Vagina (tissue), 2 donors: Measurements from ENCODE around the gene RNF224. TPM values are rescaled to one million over a fixed set of nuclear protein-coding genes. Genes with fewer than 3 reads are reported as not detected.

Experiments used
- DNase-seq, 2 donors: peaks; one replicate each; pipeline ENCODE4 v3.0.0-alpha.2; 2017; ENCODE audit errors: extremely low spot score in 2 of 2
- H3K27ac ChIP-seq: fragments of 200-600 bp; sonication (generic); one replicate; pipeline ENCODE4 v1.5.1; 2019
- H3K27me3 ChIP-seq: fragments of 200-600 bp; sonication (generic); one replicate; pipeline ENCODE4 v1.5.1; 2019
- H3K36me3 ChIP-seq, 2 donors: fragments of 200-600 bp; sonication (generic); one replicate each; pipeline ENCODE4 v1.5.1; 2017 to 2019
- H3K4me1 ChIP-seq: fragments of 200-600 bp; sonication (generic); one replicate; pipeline ENCODE4 v1.5.1; 2019
- H3K4me3 ChIP-seq, 2 donors: fragments of 200-600 bp; sonication (generic); 1 replicate in 1 of 2; 2 replicates in 1 of 2; pipeline ENCODE4 v1.5.1; 2016 to 2019
- H3K9me3 ChIP-seq: fragments of 200-600 bp; sonication (generic); one replicate; pipeline ENCODE4 v1.5.1; 2019
- POLR2A ChIP-seq, 2 donors: fragments of 450-650 bp; IDR thresholded peaks; one replicate each; pipeline ENCODE4 v1.6.1; 2017; ENCODE audit warnings: antibody characterized with exemption in 2 of 2, mild to moderate bottlenecking in 2 of 2, moderate library complexity in 2 of 2
- POLR2AphosphoS5 ChIP-seq, 2 donors: sonication (generic); formaldehyde crosslinking; IDR thresholded peaks; one replicate each; pipeline ENCODE4 v1.9.0; 2017; ENCODE audit warnings: antibody characterized with exemption in 2 of 2, mild to moderate bottlenecking in 2 of 2, low read depth in 1 of 2; ENCODE audit not compliant: insufficient read depth in 1 of 2
- intact Hi-C: fragments of 100-400 bp; cut with DNase I; formaldehyde crosslinking; loops from one replicate; pipeline ENCODE4 v1.15.1; 2023
- total RNA-seq: library from RNA; depleted of rRNA; stranded (reverse); fragments of >200 nt; gene quantifications from one replicate; pipeline ENCODE4 v1.2.3, GENCODE V29; 2016
- TF ChIP-seq, protein P1 (sequence below), 3 experiments: fragments of 450-650 bp in 2 of 3; fragments of 200-600 bp in 1 of 3; sonication (generic) in 1 of 3; IDR thresholded peaks; one replicate each; pipeline ENCODE4 v1.5.1; 2017 to 2019; ENCODE audit warnings: antibody characterized with exemption in 3 of 3, mild to moderate bottlenecking in 2 of 3, moderate library complexity in 2 of 3

The RNF224 gene
- total RNA-seq, 1 donor from 2014 or later, result 0.74 TPM

DNA sequence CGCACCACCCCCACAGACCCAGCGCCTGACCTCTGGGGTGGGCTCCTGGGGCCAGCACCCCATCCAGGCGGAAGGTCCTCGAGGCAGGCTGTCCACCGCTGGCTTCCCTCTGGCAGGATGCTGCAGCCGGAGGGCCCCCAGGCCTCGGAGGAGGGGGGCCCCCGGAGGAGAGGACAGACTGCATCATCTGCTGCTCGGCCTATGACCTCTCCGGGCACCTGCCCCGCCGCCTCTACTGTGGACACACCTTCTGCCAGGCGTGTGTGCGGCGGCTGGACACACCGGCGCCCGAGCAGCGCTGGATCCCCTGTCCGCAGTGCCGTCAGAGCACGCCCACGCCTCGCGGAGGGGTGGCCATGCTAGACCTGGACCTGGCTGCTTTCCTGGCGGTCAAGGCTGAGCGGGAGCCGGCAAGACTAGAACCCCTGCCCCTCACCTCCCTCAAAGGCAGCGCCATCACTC, 1.2 kb downstream of the RNF224 start:
- Histone ChIP-seq H3K27ac (no peak overlapping the region), H3K4me3 (no peak overlapping the region), H3K4me1 (peaks cover 20% of the 10 kb centered on the region), H3K27me3 (peaks cover 4% of the 10 kb centered on the region), H3K9me3 (no peaks in the 10 kb centered on the region), H3K36me3 (no peaks in the 10 kb centered on the region)
- no peak for DNase-seq
- intact Hi-C loops, result loop anchor here (5.0 kb wide), 2 partner anchors 36 to 129 kb away; no protein-coding TSS in a partner anchor
- TF ChIP-seq POLR2A (IDR thresholded peaks at IDR 0.05), result no peak
- TF ChIP-seq, protein P1, sequence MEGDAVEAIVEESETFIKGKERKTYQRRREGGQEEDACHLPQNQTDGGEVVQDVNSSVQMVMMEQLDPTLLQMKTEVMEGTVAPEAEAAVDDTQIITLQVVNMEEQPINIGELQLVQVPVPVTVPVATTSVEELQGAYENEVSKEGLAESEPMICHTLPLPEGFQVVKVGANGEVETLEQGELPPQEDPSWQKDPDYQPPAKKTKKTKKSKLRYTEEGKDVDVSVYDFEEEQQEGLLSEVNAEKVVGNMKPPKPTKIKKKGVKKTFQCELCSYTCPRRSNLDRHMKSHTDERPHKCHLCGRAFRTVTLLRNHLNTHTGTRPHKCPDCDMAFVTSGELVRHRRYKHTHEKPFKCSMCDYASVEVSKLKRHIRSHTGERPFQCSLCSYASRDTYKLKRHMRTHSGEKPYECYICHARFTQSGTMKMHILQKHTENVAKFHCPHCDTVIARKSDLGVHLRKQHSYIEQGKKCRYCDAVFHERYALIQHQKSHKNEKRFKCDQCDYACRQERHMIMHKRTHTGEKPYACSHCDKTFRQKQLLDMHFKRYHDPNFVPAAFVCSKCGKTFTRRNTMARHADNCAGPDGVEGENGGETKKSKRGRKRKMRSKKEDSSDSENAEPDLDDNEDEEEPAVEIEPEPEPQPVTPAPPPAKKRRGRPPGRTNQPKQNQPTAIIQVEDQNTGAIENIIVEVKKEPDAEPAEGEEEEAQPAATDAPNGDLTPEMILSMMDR (IDR thresholded peaks at IDR 0.05), result no peak
- no peak for TF ChIP-seq POLR2AphosphoS5 (IDR thresholded peaks at IDR 0.05; ENCODE audit: insufficient read depth in 1 of 2, low read depth in 1 of 2)

DNA sequence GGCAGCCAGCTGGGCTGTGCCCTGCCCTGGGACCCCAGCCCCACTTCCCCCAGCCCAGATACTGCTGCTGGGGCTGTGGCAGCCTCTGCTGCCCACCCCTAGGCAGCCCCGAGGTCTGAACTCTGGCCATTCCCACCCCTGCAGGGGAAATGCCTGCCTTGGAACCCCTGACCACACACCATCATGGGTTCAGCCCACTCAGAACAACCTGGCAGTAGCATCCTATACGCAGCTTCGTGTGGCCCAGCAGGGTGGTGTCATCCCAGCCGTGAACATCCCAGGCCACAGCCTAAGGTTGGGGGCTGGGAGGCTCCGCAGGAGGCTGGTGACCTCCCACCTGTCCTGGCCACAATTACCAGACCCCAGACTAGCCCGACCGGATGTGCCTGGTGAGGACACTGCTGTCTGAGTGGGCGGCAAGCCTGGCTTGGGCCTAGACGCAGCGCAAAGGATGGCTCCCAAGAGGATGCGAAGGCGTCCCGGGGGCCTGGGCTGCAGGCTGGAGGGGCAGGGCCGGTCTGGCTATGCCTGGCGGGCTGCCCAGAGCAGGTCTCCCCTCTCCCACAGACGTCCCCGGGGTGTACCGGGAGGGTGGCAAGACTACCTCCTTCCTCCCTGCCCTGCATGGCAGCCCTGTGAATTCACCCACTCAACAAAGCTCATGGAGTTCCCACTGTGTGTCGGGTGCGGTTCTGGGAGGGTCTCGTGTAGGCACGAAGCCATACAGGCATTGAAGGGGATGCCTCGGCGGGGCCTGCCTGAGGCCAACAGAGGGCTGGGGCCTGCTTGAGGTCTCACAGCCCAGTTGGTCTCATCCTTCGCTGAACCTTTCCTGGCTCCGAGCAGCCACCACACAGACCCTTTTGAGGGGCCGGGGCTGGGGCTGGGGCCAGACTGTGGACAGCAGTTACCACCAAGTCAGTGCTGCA, 1.9 kb downstream of the RNF224 start:
- peaks cover 4% of the 10 kb centered on the region for H3K27me3 ChIP-seq
- H3K4me3 ChIP-seq, result no peak overlapping the region
- TF ChIP-seq POLR2A (IDR thresholded peaks at IDR 0.05) (no peak), POLR2AphosphoS5 (IDR thresholded peaks at IDR 0.05; ENCODE audit: insufficient read depth in 1 of 2, low read depth in 1 of 2) (no peak)
- TF ChIP-seq, protein P1 (IDR thresholded peaks at IDR 0.05), result no peak
- DNase-seq, result no peak
- H3K9me3 ChIP-seq, result no peaks in the 10 kb centered on the region
- H3K27ac ChIP-seq, result no peak overlapping the region
- H3K36me3 ChIP-seq, result no peaks in the 10 kb centered on the region
- H3K4me1 ChIP-seq, result peaks cover 14% of the 10 kb centered on the region
- intact Hi-C loops, result loop anchor here (5.0 kb wide), 2 partner anchors 37 to 128 kb away; no protein-coding TSS in a partner anchor

DNA sequence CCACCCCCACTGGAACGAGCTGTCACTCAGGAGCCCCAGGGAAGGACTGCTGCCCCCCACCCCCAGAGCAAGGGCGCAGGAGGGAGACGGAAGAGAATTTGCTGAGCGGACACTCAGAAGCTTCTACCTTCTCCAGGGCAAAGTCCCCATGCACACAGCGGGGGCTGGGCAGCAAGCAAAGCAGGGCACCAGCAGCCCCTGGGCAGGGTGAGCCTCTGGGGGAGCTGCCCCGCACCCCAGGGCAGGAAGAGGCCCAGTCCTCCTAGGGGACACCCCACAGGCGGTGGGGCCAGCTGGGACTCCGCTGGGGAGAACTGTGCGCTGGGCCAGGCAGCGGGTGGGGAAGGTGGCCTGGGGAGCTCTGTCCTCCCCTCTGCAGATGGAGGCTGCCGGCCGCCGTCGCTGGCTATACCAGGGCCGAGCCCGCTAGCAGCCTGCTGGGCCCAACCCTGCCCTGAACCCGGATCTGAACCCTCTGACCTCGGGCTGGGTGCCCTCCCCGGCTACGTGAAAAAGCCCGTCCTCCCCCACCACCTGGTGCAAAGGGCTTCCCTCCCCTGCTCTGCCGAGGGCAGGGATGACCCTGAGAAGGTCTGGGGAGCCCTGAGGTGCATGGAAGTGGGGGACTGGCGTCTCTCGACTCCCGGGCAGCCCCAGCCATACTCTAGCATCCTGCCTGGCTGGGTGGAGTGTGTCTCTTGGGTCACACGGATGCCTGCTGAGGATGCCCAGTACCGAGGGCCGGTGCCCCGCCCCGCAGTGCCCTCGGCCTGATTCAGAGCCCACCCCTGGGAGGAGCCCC, 2.8 kb downstream of the RNF224 start:
- no peak for TF ChIP-seq POLR2A (IDR thresholded peaks at IDR 0.05)
- no peak for TF ChIP-seq POLR2AphosphoS5 (IDR thresholded peaks at IDR 0.05; ENCODE audit: insufficient read depth in 1 of 2, low read depth in 1 of 2)
- TF ChIP-seq, protein P1 (IDR thresholded peaks at IDR 0.05), result no peak
- Histone ChIP-seq H3K36me3 (no peaks in the 10 kb centered on the region), H3K4me1 (peaks cover 11% of the 10 kb centered on the region), H3K9me3 (no peaks in the 10 kb centered on the region), H3K4me3 (no peak overlapping the region), H3K27ac (no peak overlapping the region), H3K27me3 (peaks cover 4% of the 10 kb centered on the region)
- intact Hi-C loops, result loop anchor here (5.0 kb wide), 2 partner anchors 38 to 127 kb away; no protein-coding TSS in a partner anchor
- DNase-seq, result no peak

DNA sequence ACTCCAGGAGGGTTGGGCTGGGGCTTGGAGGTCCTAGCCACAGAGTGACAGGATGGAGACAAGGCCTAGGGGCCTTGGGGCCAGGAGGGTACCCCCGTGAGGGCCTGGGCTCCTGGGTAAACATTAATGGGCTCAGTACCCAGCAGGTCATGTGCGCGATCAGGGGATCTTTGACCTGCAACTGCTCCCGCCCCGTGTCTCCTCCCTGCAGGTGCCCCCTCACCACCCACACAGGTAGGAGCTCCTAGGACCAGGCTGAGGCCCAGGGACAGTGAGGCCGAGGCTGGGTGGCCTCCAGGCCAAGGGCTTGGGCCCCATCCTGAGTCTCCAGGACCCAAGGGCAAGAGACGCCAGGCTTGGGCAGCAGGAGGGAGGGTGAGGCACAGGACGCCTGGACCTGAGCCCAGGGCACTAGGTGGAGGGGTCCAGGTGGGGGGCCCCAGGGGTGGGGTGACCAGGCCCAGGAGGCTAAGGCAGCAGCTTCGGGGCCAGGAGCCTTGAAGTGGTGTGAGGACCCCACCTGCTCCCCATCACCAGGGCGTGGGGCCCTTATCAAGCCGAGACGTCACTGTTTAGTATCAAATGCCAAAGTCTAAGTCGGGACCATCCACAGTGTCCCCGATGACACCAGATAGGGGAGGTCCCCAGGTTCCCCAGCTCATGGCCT, 3.5 kb downstream of the RNF224 start, which contains the start of gene SLC34A3:
Gene SLC34A3 (plus strand): TSS at position 197 of the 667 bp plus-strand sequence. CDS start 802 bp downstream, outside the sequence.
- Histone ChIP-seq H3K36me3 (no peaks in the 10 kb centered on the region), H3K4me3 (no peak within 1 kb of the TSS), H3K9me3 (no peaks in the 10 kb centered on the region), H3K27me3 (peaks cover 4% of the 10 kb centered on the region), H3K4me1 (peaks cover 15% of the 10 kb centered on the region), H3K27ac (no peak within 1 kb of the TSS)
- no peak for DNase-seq
- TF ChIP-seq POLR2AphosphoS5 (IDR thresholded peaks at IDR 0.05; ENCODE audit: insufficient read depth in 1 of 2, low read depth in 1 of 2) (no peak), POLR2A (IDR thresholded peaks at IDR 0.05) (no peak)
- TF ChIP-seq, protein P1 (IDR thresholded peaks at IDR 0.05), result no peak
- intact Hi-C loops, result no loop called here
